Endothelial cell of umbilical vein (primary cell): ENCODE measurements around the gene MAPK11. TPM values are rescaled to one million over a fixed set of nuclear protein-coding genes. Genes with fewer than 3 reads are reported as not detected.

Source experiments
- BruUV-seq: library from RNA; stranded (reverse); fragments of 400-500 nt; replicated peaks from 2 replicates; lab custom pipeline; 2021; lab: Mats Ljungman, UMichigan
- CTCF ChIA-PET: fragments of 300-600, 350-600 bp; sonication (Branson Sonifier 250); formaldehyde crosslinking; loops from one replicate; lab custom pipeline; 2021; ENCODE audit warnings: antibody characterized with exemption, inconsistent platforms; lab: Charles Lee
- POLR2A ChIA-PET: fragments of 300-600, 350-600 bp; sonication (Branson Sonifier 250); formaldehyde crosslinking; loops from one replicate; lab custom pipeline; 2021; ENCODE audit warnings: antibody characterized with exemption, inconsistent platforms; lab: Charles Lee
- DNase-seq: peaks from one replicate; pipeline ENCODE4 v3.0.0-alpha.2; 2011; ENCODE audit warnings: low read depth, low spot score
- FAIRE-seq: peaks from 2 replicates; lab custom pipeline; 2011; peaks lifted over from hg19 to GRCh38; lab: Jason Lieb, UNC
- H2AFZ ChIP-seq: 2 replicates; pipeline ENCODE4 v1.6.0; 2012; ENCODE audit warnings: low read depth, low read length, control low read depth, inconsistent platforms
- H3K27ac ChIP-seq: 2 replicates; pipeline ENCODE4 v1.5.1; 2011; ENCODE audit warnings: low read depth, mild to moderate bottlenecking, control low read depth, low read length, moderate library complexity; ENCODE audit not compliant: insufficient read depth
- H3K27me3 ChIP-seq, 2 experiments: 2 replicates each; pipeline versions ENCODE4 v1.6.0 to v1.6.1; 2011; ENCODE audit warnings: low read length in 2 of 2, mixed read lengths in 1 of 2; ENCODE audit not compliant: control insufficient read depth in 2 of 2, insufficient read depth in 2 of 2
- H3K36me3 ChIP-seq, 2 experiments: 2 replicates in 1 of 2; 3 replicates in 1 of 2; pipeline ENCODE4 v1.5.1; 2011; ENCODE audit warnings: low read length in 2 of 2, mild to moderate bottlenecking in 1 of 2, moderate library complexity in 1 of 2; ENCODE audit not compliant: control insufficient read depth in 2 of 2, insufficient read depth in 2 of 2; ENCODE audit errors: extremely low read depth in 1 of 2
- H3K4me1 ChIP-seq: 3 replicates; pipeline ENCODE4 v1.5.1; 2011; ENCODE audit warnings: mild to moderate bottlenecking, low read length; ENCODE audit not compliant: control insufficient read depth, insufficient read depth; ENCODE audit errors: extremely low read depth
- H3K4me2 ChIP-seq: 2 replicates; pipeline ENCODE4 v1.6.1; 2011; ENCODE audit warnings: low read length, control low read depth, mixed read lengths; ENCODE audit not compliant: insufficient read depth
- H3K4me3 ChIP-seq, 3 experiments: fragments of 200-600 bp in 1 of 3; sonication (generic), shearing (Covaris generic) in 1 of 3; replicated peaks in 1 of 3; 2 replicates each; pipeline ENCODE4 v1.5.1; 2011 to 2016; ENCODE audit warnings: control low read depth in 3 of 3, low read length in 3 of 3, mild to moderate bottlenecking in 2 of 3, inconsistent platforms in 1 of 3, low read depth in 1 of 3, moderate library complexity in 1 of 3; ENCODE audit not compliant: insufficient read depth in 1 of 3
- H3K79me2 ChIP-seq: 2 replicates; pipeline ENCODE4 v1.6.0; 2012; ENCODE audit warnings: low read length, inconsistent platforms; ENCODE audit not compliant: control insufficient read depth, insufficient read depth
- H3K9ac ChIP-seq: replicated peaks from 2 replicates; pipeline ENCODE3; 2011; ENCODE audit warnings: low read length, control low read depth; ENCODE audit not compliant: insufficient read depth; ENCODE audit errors: extremely low read depth
- H3K9me1 ChIP-seq: replicated peaks from 3 replicates; pipeline ENCODE4 v1.6.0; 2011; ENCODE audit warnings: mild to moderate bottlenecking, low read length; ENCODE audit not compliant: control insufficient read depth, insufficient read depth; ENCODE audit errors: extremely low read depth
- H3K9me3 ChIP-seq: replicated peaks from 2 replicates; pipeline ENCODE4 v1.5.1; 2012; ENCODE audit warnings: low read length, inconsistent platforms; ENCODE audit not compliant: control insufficient read depth, insufficient read depth
- H4K20me1 ChIP-seq: replicated peaks from 2 replicates; pipeline ENCODE3; 2011; ENCODE audit warnings: mild to moderate bottlenecking, low read length; ENCODE audit not compliant: control insufficient read depth, insufficient read depth; ENCODE audit errors: extremely low read depth
- EZH2 ChIP-seq: IDR thresholded peaks from 2 replicates; pipeline ENCODE4 v1.6.1; 2012; ENCODE audit warnings: borderline replicate concordance, low read depth, mild to moderate bottlenecking, moderate library complexity, low read length, inconsistent platforms; ENCODE audit not compliant: severe bottlenecking
- FOS ChIP-seq: IDR thresholded peaks from 2 replicates; pipeline ENCODE4 v1.6.1; 2011; ENCODE audit warnings: mild to moderate bottlenecking, low read length, moderate library complexity, borderline replicate concordance; ENCODE audit not compliant: insufficient read depth
- GATA2 ChIP-seq: IDR thresholded peaks from 2 replicates; pipeline ENCODE4 v1.7.0; 2011; ENCODE audit warnings: low read depth, mild to moderate bottlenecking, moderate library complexity, mixed read lengths, low read length; ENCODE audit not compliant: insufficient read length, insufficient read depth
- JUN ChIP-seq: IDR thresholded peaks from 2 replicates; pipeline ENCODE4 v1.6.1; 2011; ENCODE audit warnings: borderline replicate concordance, low read depth; ENCODE audit not compliant: insufficient read length, insufficient read depth
- MAX ChIP-seq: IDR thresholded peaks from 2 replicates; pipeline ENCODE4 v1.6.1; 2011; ENCODE audit not compliant: insufficient read depth, insufficient read length
- MYC ChIP-seq: IDR thresholded peaks from one replicate; pipeline ENCODE4 v1.6.1; 2011; ENCODE audit warnings: mild to moderate bottlenecking, low read depth, low read length
- POLR2A ChIP-seq: IDR thresholded peaks from 2 replicates; pipeline ENCODE4 v1.6.1; 2012; ENCODE audit warnings: low read depth, mild to moderate bottlenecking, control low read depth, low read length
- POLR2AphosphoS5 ChIP-seq: IDR thresholded peaks from 2 replicates; pipeline ENCODE4 v1.6.1; 2012; ENCODE audit warnings: low read depth, mild to moderate bottlenecking, control low read depth, low read length, moderate library complexity; ENCODE audit not compliant: insufficient read depth
- dilution Hi-C: fragments of 300-500 bp; cut with MboI; formaldehyde crosslinking; loops from one replicate; pipeline ENCODE4 v1.15.0; 2019; ENCODE audit warnings: low sequenced_read_pairs; ENCODE audit not compliant: extremely low pct_ligation_motif_present
- intact Hi-C: fragments of 100-400 bp; cut with micrococcal nuclease; formaldehyde crosslinking; loops from one replicate; pipeline ENCODE4 v1.10.0; 2022
- polyA plus RNA-seq, 4 experiments: library from polyadenylated mRNA; depleted of rRNA in 3 of 4; stranded (reverse) in 3 of 4; unstranded in 1 of 4; fragments of >200 nt; gene quantifications; 2 replicates each; pipeline versions ENCODE4 v1.2.1 to v1.2.3, GENCODE V29; 2011 to 2012; ENCODE audit warnings: missing spikeins in 1 of 4
- total RNA-seq: library from RNA; stranded (reverse); gene quantifications from 2 replicates; pipeline ENCODE4 v1.2.3, GENCODE V29; 2021
- TF ChIP-seq, protein P1 (sequence below), 2 donors: IDR thresholded peaks; 1 replicate in 1 of 2; 2 replicates in 1 of 2; pipeline ENCODE4 v1.5.1; 2011; ENCODE audit warnings: low read length in 2 of 2, mild to moderate bottlenecking in 2 of 2, moderate library complexity in 2 of 2, control low read depth in 1 of 2, inconsistent platforms in 1 of 2, low read depth in 1 of 2; ENCODE audit not compliant: insufficient read depth in 1 of 2; ENCODE audit errors: extremely low read depth in 1 of 2

Gene MAPK11
- total and polyA plus RNA-seq, 2 donors (not counting 3 experiments of a cell fraction or from before 2014, with no cell fraction given): 22.8 to 26.3 TPM

- Histone ChIP-seq H4K20me1 (no peaks in the 10 kb centered on the region), H3K4me1 (peaks cover 2% of the 10 kb centered on the region), H3K27ac (no peak overlapping the region), H3K4me3 (no peak overlapping the region), H3K79me2 (no peaks in the 10 kb centered on the region), H3K9ac (no peak overlapping the region), H2AFZ (no peak overlapping the region), H3K36me3 (peaks cover 42 to 74% of the 10 kb centered on the region in 2 experiments), H3K4me2 (no peak overlapping the region), H3K27me3 (no peaks in the 10 kb centered on the region), H3K9me1 (no peaks in the 10 kb centered on the region), H3K9me3 (no peaks in the 10 kb centered on the region)
- TF ChIP-seq GATA2 (no peak), MAX (no peak), EZH2 (no peak), MYC (no peak), JUN (no peak), FOS (no peak), POLR2AphosphoS5 (no peak), POLR2A (no peak)
- TF ChIP-seq, protein P1, sequence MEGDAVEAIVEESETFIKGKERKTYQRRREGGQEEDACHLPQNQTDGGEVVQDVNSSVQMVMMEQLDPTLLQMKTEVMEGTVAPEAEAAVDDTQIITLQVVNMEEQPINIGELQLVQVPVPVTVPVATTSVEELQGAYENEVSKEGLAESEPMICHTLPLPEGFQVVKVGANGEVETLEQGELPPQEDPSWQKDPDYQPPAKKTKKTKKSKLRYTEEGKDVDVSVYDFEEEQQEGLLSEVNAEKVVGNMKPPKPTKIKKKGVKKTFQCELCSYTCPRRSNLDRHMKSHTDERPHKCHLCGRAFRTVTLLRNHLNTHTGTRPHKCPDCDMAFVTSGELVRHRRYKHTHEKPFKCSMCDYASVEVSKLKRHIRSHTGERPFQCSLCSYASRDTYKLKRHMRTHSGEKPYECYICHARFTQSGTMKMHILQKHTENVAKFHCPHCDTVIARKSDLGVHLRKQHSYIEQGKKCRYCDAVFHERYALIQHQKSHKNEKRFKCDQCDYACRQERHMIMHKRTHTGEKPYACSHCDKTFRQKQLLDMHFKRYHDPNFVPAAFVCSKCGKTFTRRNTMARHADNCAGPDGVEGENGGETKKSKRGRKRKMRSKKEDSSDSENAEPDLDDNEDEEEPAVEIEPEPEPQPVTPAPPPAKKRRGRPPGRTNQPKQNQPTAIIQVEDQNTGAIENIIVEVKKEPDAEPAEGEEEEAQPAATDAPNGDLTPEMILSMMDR (IDR thresholded peaks at IDR 0.05; ENCODE audit: extremely low read depth in 1 of 2, insufficient read depth in 1 of 2, low read depth in 1 of 2, low read length in 2 of 2): no peak
- ChIA-PET CTCF (no interaction called here), POLR2A (no interaction called here)
- dilution Hi-C loops (no loop called here), intact Hi-C loops (no loop called here)
- BruUV-seq: no TSS peak
- DNase-seq (no peak), FAIRE-seq (no peak)
Measured at GRCh38 chr22:50280022-50280707, 10.0 kb upstream of the MAPK11 start.
